Naive B cell (primary cell): ENCODE results near the gene MAGI3. TPM values are rescaled to one million over a fixed set of nuclear protein-coding genes. Genes with fewer than 3 reads are reported as not detected.
"Not testable (repeated sequence)": the region's sequence is repeated elsewhere in the genome, so short reads cannot be mapped to it uniquely, and the experiment has no call there.

Source experiments
- ATAC-seq, 2 donors: fragments of 150-1000 bp; cut with Tn5 transposase; 2 replicates each; pipeline ENCODE4 v1.10.0; 2021; ENCODE audit warnings: low read depth in 2 of 2, mild to moderate bottlenecking in 2 of 2, moderate library complexity in 2 of 2
- DNase-seq: peaks from one replicate; pipeline ENCODE4 v3.0.0; 2022
- H3K27ac Mint-ChIP-seq, 6 donors: one replicate each; pipeline ENCODE4 v1.8.0; 2020 to 2022; ENCODE audit warnings: mild to moderate bottlenecking in 6 of 6, mixed read lengths in 6 of 6, moderate library complexity in 5 of 6, inconsistent platforms in 2 of 6
- H3K27me3 Mint-ChIP-seq, 3 donors: one replicate each; pipeline ENCODE4 v1.8.0; 2021 to 2022; ENCODE audit warnings: mixed read lengths in 3 of 3, mild to moderate bottlenecking in 1 of 3
- H3K36me3 Mint-ChIP-seq, 2 donors: one replicate each; pipeline ENCODE4 v1.8.0; 2020 to 2022; ENCODE audit warnings: mixed read lengths in 2 of 2, inconsistent platforms in 1 of 2, mild to moderate bottlenecking in 1 of 2
- H3K4me1 Mint-ChIP-seq, 3 donors: one replicate each; pipeline ENCODE4 v1.8.0; 2020 to 2022; ENCODE audit warnings: mixed read lengths in 3 of 3, inconsistent platforms in 1 of 3, mild to moderate bottlenecking in 1 of 3, moderate library complexity in 1 of 3
- H3K4me3 Mint-ChIP-seq, 8 donors: one replicate each; pipeline ENCODE4 v1.8.0; 2020 to 2022; ENCODE audit warnings: mild to moderate bottlenecking in 8 of 8, mixed read lengths in 8 of 8, moderate library complexity in 8 of 8, inconsistent platforms in 2 of 8
- H3K9me3 Mint-ChIP-seq, 7 donors: one replicate each; pipeline ENCODE4 v1.8.0; 2020 to 2022; ENCODE audit warnings: mixed read lengths in 7 of 7, mild to moderate bottlenecking in 5 of 7, inconsistent platforms in 2 of 7, moderate library complexity in 1 of 7
- polyA plus RNA-seq, 6 donors: library from polyadenylated mRNA; unstranded; fragments of 300-500 nt; fragmentation: Illumina TruSeq; gene quantifications; one replicate each; pipeline ENCODE4 v1.2.3, GENCODE V29; 2021; ENCODE audit warnings: low read depth in 6 of 6

Gene MAGI3
- polyA plus RNA-seq, 6 donors from 2014 or later, result 0.22 to 1.2 (median 0.74) TPM; not detected in 2

DNA sequence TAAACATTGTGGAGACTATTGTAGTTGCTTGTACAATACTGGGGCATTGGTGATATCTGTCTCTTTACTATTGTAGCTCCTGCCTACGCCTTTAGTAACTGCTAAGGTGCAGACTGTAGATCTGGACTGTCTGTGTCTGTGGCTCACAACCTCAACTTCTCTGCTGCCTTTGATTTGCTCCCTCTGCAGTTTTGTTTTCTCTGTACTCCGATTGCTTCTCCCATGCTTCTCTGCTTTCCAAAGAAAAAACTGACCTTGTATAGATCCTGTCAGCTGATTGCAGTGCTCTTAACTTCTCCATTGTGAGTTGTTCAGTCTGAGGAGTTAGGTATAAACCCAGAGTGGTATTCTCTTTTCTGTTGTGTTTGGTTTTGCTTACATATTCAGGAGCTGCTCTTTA, 15.3 kb downstream of the MAGI3 start:
- ATAC-seq (no peak), DNase-seq (no peak)
- Mint-ChIP-seq H3K27me3 (peaks cover 8 to 13% (median 12%) of the 10 kb centered on the region in 3 donors), H3K9me3 (no peaks in the 10 kb centered on the region), H3K4me1 (no peaks in the 10 kb centered on the region), H3K36me3 (no peaks in the 10 kb centered on the region), H3K4me3 (no peak overlapping the region), H3K27ac (no peak overlapping the region)

DNA sequence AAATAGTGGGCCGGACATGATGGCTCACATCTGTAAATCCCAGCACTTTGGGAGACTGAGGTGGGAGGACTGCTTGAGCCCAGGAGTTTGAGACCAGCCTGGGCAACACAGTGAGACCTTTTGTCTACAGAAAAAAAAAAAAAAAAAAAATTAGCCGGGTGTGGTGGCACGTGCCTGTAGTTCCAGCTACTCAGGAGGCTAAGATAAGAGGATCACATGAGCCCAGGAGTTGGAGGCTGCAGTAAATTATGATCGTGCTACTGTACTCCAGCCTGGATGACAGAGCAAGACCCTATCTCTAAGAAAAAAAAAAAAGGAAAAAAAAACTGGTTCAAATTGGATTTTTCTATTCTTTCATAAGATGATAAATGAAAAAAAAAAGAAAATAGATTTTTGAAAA, 15.8 kb downstream of the MAGI3 start:
- not testable (repeated sequence) for H3K9me3 Mint-ChIP-seq, H3K36me3 Mint-ChIP-seq, H3K4me1 Mint-ChIP-seq, H3K4me3 Mint-ChIP-seq, DNase-seq, ATAC-seq, H3K27ac Mint-ChIP-seq
- H3K27me3 Mint-ChIP-seq, result peaks cover 8 to 13% (median 12%) of the 10 kb centered on the region in 3 donors

DNA sequence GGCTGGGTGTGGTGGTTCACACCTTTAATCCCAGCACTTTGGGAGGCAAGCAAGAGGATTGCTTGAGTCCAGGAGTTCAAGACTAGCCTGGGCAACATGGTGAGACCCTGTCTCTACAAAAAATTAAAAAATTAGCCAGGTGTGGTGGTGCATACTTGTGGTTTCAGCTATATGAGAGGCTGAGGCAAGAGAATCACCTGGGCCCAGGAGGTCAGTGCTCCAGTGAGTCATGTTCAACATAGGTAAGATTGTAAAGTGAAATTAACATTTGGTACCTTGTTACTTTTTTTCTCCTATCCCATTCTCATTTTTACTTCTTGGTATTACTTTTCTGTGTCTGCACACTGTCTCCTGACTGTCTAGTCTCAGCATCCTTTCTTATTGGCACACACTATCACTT, 19.0 kb downstream of the MAGI3 start:
- Mint-ChIP-seq H3K4me1 (no peaks in the 10 kb centered on the region), H3K27me3 (peaks cover 0 to 6% (median 0%) of the 10 kb centered on the region in 3 donors), H3K4me3 (no peak overlapping the region), H3K36me3 (no peaks in the 10 kb centered on the region), H3K27ac (no peak overlapping the region), H3K9me3 (peaks cover 3 to 8% (median 5%) of the 10 kb centered on the region in 7 donors)
- DNase-seq (no peak), ATAC-seq (no peak)

DNA sequence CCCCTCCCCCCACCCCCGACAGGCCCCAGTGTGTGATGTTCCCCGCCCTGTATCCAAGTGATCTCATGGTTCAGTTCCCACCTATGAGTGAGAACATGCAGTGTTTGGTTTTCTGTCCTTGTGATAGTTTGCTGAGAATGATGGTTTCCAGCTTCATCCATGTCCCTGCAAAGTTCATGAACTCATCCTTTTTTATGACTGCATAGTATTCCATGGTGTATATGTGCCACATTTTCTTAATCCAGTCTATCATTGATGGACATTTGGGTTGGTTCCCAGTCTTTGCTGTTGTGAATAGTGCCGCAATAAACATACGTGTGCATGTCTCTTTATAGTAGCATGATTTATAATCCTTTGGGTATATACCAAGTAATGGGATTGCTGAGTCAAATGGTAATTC, 21.7 kb downstream of the MAGI3 start:
- not testable (repeated sequence) for H3K27me3 Mint-ChIP-seq, H3K36me3 Mint-ChIP-seq, H3K4me1 Mint-ChIP-seq, H3K27ac Mint-ChIP-seq, DNase-seq, ATAC-seq, H3K4me3 Mint-ChIP-seq, H3K9me3 Mint-ChIP-seq

DNA sequence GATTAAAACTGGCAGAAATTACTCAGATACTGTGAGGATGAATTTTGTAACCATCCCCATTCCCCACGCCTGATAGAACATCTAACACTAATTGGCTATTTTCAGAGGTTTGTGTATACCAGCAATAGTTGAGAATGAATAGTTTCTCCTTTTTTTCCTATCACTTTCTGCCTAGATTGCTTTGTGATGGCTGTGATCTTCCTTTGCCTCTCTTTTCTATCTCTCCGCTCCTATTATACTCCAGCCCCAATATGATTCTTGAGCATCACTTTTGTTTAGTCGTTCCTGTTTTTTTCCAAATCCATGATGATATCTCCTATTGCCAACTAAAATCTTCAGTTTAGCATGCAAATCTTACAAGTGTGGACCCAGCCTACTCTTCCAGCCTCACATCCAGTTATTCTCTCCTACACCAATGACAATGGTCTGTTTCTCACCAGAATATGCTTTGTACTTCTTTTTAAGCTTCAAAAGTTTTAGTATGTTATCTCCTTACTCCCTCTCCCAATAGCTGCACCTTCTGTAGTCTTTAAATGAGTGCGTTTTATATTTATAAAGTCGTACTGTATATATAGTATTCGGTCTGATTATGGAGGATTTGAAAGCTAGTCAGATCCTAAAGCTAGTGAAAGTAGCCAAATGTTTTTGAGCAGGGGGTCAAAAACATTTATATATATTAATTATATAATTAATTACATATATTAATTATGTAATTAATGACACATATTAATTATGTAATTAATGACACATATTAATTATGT, 25.2 kb downstream of the MAGI3 start:
- Mint-ChIP-seq H3K4me1 (no peaks in the 10 kb centered on the region), H3K4me3 (no peak overlapping the region), H3K27ac (peak overlapping the region in 2 of 6 donors; percentile 0 to 2), H3K9me3 (peaks cover 3 to 17% (median 7%) of the 10 kb centered on the region in 7 donors), H3K27me3 (peaks cover 0 to 8% (median 0%) of the 10 kb centered on the region in 3 donors), H3K36me3 (no peaks in the 10 kb centered on the region)
- no peak for ATAC-seq
- DNase-seq, result no peak

DNA sequence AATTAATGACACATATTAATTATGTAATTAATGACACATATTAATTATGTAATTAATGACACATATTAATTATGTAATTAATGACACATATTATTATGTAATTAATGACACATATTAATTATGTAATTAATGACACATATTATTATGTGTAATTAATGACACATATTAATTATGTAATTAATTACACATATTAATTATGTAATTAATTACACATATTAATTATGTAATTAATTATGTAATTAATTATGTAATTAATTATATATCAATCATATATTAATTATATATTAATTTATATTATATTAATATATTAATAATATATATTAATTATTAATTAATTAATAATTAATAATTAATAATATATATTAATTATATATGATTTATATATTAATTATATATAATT, 25.8 kb downstream of the MAGI3 start:
- H3K4me3 Mint-ChIP-seq, ATAC-seq, H3K36me3 Mint-ChIP-seq, DNase-seq, H3K27me3 Mint-ChIP-seq, H3K4me1 Mint-ChIP-seq, H3K27ac Mint-ChIP-seq: not testable (repeated sequence)
- H3K9me3 Mint-ChIP-seq, result peaks cover 3 to 17% (median 7%) of the 10 kb centered on the region in 7 donors

DNA sequence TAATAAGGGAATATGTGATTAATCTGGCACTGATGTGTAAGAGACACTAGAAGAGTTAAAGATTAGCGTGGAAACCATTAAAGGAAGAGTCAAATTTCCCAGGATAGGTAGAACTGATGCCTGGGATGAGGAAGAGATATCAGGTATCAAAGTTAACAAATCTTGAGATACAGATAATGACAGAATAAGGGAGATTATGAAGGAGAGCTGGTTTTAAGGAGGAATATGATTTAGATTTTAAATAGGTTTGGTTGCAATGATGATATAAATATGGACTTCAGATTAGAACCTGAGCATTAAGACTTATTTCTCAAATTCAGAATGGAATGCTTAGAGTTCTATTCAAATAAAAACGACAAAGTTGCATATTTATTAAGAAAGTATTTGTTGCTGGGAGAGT, 26.2 kb downstream of the MAGI3 start:
- ATAC-seq (no peak), DNase-seq (no peak)
- peaks cover 3 to 17% (median 7%) of the 10 kb centered on the region in 7 donors for H3K9me3 Mint-ChIP-seq
- no peak overlapping the region for H3K4me3 Mint-ChIP-seq
- H3K27ac Mint-ChIP-seq, result peak overlapping the region in 1 of 6 donors; percentile 23
- no peaks in the 10 kb centered on the region for H3K4me1 Mint-ChIP-seq
- peaks cover 0 to 8% (median 0%) of the 10 kb centered on the region in 3 donors for H3K27me3 Mint-ChIP-seq
- no peaks in the 10 kb centered on the region for H3K36me3 Mint-ChIP-seq

DNA sequence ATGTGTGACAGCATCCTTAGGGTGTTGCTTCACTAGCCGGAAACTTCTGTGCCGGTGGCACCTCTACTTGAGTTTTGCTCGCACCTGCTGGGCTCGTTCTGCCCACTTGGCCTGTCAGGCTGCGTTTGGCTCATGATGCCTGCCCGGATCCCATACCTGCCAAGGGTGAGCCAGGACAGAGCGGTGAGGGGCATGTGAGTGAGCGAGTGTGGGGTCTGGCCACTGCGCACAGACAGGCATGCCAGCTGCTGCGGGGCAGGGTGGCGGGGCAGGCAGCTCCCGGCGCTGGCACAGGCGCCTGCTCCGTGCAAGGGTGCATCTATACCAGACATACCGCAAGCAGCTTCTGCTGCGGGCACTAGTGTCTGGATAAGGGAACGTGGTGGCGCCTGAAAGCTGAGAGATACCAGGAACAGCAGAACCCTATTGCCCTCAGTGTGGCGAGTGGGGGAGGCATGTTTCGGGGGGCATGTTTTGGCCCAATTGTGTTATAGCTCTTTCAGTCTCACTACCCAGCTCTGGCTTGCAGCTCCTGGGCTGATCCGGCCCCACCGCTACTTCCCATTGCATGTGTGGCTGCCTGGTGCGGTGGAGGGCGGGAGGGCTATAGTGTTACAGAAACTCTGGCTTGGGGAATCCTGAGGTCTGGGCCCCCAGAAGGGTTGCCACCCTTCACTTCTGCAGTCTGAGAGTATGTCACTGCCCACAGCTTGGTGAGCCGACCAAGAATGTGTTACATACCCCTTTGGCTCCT, 32.2 kb downstream of the MAGI3 start:
- Mint-ChIP-seq H3K36me3 (no peaks in the 10 kb centered on the region), H3K27ac (no peak overlapping the region), H3K4me1 (no peaks in the 10 kb centered on the region), H3K27me3 (peaks cover 0 to 15% (median 8%) of the 10 kb centered on the region in 3 donors), H3K4me3 (no peak overlapping the region), H3K9me3 (peaks cover 0 to 15% (median 2%) of the 10 kb centered on the region in 7 donors)
- no peak for ATAC-seq
- no peak for DNase-seq

DNA sequence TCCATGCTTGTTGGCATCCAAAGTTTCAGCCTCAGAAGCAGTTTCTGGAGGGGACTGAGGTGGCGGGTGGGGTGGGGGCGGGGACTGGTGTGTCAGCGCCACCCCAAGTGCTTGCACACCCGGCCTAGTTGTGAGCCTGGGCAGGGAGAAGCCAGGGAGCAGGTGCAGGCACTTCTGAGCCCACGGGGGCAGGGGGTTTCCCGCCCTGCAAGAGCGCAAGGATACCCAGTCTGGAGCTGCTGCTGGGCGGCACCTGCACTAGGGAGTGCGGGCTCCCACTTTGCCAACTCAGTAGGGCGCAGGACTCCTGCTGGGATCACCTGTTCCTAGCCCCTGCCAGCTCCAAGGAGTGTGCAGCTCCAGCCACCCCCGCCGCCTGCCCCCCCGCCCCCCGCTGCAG, 33.5 kb downstream of the MAGI3 start:
- no peaks in the 10 kb centered on the region for H3K36me3 Mint-ChIP-seq
- H3K4me3 Mint-ChIP-seq, result no peak overlapping the region
- H3K4me1 Mint-ChIP-seq, result no peaks in the 10 kb centered on the region
- DNase-seq (no peak), ATAC-seq (no peak)
- peaks cover 0 to 15% (median 2%) of the 10 kb centered on the region in 7 donors for H3K9me3 Mint-ChIP-seq
- H3K27me3 Mint-ChIP-seq, result peaks cover 0 to 15% (median 8%) of the 10 kb centered on the region in 3 donors
- H3K27ac Mint-ChIP-seq, result no peak overlapping the region

DNA sequence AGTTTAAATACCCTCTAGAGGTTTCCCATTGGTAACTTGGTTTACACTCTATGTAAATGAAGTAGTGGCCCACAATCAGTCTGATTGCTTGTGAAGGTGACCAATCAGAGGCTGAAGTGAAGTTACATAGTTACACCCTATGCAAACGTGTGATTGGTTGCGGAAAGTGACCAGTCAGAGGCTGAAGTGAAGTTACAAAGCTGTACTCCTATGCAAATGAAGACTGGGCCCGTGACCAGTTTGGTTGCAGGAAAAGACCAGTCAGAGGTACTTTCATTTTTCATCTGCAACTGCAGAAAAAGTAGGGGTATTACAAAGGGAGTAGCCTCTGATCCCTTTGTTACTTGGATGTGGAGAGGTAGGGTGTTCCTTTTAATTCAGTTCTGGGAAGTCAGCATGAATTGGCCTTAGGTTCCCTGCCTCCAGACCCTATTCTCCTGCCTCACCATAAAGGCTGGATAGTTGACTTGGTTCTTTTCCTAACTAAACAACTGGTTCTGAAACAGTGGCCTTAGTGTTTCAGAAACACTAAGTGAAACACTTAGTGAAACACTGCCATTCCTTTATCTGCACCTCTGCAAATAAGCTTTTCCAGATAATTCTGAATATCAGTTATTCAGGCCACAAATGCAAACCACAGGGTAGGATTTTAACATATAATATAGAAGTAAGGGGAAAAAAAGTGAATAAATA, 39.3 kb downstream of the MAGI3 start:
- Mint-ChIP-seq H3K4me1 (no peaks in the 10 kb centered on the region), H3K27ac (no peak overlapping the region), H3K4me3 (no peak overlapping the region), H3K27me3 (peaks cover 0 to 9% (median 0%) of the 10 kb centered on the region in 3 donors), H3K9me3 (peaks cover 0 to 6% (median 0%) of the 10 kb centered on the region in 7 donors), H3K36me3 (no peaks in the 10 kb centered on the region)
- no peak for ATAC-seq
- DNase-seq, result no peak

DNA sequence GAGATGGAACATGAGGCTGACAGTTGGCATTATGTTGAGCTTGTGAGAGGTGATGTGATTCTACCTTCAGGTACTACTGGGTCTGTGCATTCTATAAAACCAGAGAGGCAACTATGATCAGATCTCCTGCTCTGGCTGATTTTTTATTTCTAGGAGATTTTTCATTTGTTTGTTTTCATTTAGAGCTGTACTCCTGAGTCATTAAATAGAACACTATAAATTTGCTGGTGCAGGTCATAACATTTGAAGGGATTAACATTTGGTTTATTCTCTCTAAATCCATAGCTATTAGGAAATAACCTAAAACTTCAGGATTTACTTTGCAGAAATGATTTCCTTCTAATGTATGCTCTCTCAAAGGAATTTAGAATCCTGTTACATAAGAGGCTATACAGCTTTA, 42.9 kb downstream of the MAGI3 start:
- H3K4me1 Mint-ChIP-seq, result no peaks in the 10 kb centered on the region

DNA sequence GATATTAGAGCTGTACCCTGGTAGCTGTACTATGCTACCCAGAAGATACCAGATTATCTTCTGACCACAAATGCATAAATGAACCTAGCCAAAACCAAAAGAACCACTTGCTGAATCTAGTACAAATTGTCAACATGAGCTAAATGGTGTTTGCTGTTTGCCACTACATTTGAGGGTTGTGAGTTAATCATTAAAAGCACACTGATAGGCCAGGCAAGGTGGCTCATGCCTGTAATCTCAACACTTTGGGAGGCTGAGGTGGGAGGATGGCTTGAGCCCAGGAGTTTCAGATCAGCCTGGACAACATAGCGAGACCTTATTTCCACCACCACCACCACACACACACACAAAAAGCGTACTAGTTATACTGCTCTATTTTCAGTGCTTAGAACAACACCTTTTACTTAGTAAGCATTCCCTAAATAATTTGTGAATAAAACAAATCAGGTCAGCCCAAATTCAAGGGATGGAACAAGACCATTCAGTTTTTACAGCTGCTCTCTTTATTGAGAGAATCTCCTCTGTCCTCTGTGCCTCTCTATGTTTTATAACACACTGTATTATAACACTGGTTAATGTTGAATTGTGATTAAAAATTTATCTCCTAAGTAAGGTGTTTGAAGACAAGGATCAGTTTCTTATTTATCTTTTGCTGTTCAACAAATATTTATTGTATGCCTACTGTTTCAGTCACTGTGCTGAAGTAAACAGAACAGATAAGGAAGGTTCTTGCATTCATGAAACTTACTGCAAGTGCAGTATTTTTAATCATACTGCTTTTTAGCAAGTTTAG, 44.0 kb downstream of the MAGI3 start:
- ATAC-seq (no peak), DNase-seq (no peak)
- Mint-ChIP-seq H3K27me3 (peaks cover 1 to 15% (median 14%) of the 10 kb centered on the region in 3 donors), H3K9me3 (no peaks in the 10 kb centered on the region), H3K36me3 (no peaks in the 10 kb centered on the region), H3K4me3 (no peak overlapping the region), H3K27ac (no peak overlapping the region), H3K4me1 (no peaks in the 10 kb centered on the region)

More for the DNA sequence above, 42.9 kb downstream of the MAGI3 start:
- no peak overlapping the region for H3K4me3 Mint-ChIP-seq
- ATAC-seq, result no peak
- no peak overlapping the region for H3K27ac Mint-ChIP-seq
- DNase-seq, result no peak
- no peaks in the 10 kb centered on the region for H3K9me3 Mint-ChIP-seq
- H3K27me3 Mint-ChIP-seq, result peaks cover 0 to 10% (median 10%) of the 10 kb centered on the region in 3 donors
- H3K36me3 Mint-ChIP-seq, result no peaks in the 10 kb centered on the region

DNA sequence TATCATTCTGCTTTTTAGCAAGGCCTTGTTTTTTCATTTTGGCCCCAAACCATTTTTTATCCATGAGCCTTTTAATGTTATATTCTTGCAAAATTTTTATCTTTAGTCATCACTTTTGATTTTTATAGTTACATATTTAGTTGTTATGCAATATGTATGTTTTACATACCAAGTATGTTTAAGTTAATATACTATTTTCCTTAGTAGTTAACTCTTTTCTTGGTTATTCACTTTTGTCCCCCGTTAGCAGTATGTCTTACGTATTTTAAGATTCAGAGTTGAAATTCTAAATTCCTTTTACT, 44.5 kb downstream of the MAGI3 start:
- ATAC-seq (no peak), DNase-seq (no peak)
- Mint-ChIP-seq H3K27me3 (peaks cover 6 to 19% (median 17%) of the 10 kb centered on the region in 3 donors), H3K36me3 (no peaks in the 10 kb centered on the region), H3K4me1 (no peaks in the 10 kb centered on the region), H3K9me3 (no peaks in the 10 kb centered on the region), H3K27ac (no peak overlapping the region), H3K4me3 (no peak overlapping the region)
